Left ventricle myocardium inferior (tissue), 1 donor: ENCODE data around the gene TSPOAP1. TPM values are rescaled to one million over a fixed set of nuclear protein-coding genes. Genes with fewer than 3 reads are reported as not detected.

Source experiments
- DNase-seq: peaks from one replicate; pipeline ENCODE4 v3.0.0-alpha.2; 2020
- H3K27ac ChIP-seq: fragments of 200-600 bp; replicated peaks from 2 replicates; pipeline ENCODE4 v1.8.0; 2021
- H3K27me3 ChIP-seq: fragments of 200-600 bp; 2 replicates; pipeline ENCODE4 v1.8.0; 2021; ENCODE audit warnings: low read depth
- H3K36me3 ChIP-seq: fragments of 200-600 bp; 2 replicates; pipeline ENCODE4 v1.8.0; 2021
- H3K4me1 ChIP-seq: fragments of 200-600 bp; 2 replicates; pipeline ENCODE4 v1.8.0; 2021
- H3K4me3 ChIP-seq: fragments of 200-600 bp; 2 replicates; pipeline ENCODE4 v1.8.0; 2021; ENCODE audit warnings: mild to moderate bottlenecking, moderate library complexity
- H3K9me3 ChIP-seq: fragments of 200-600 bp; replicated peaks from 2 replicates; pipeline ENCODE4 v1.8.0; 2021
- CTCF ChIP-seq: fragments of 200-600 bp; IDR thresholded peaks from 2 replicates; pipeline ENCODE4 v1.8.0; 2021; ENCODE audit warnings: antibody characterized with exemption, mild to moderate bottlenecking, borderline replicate concordance
- intact Hi-C: fragments of 100-400 bp; cut with micrococcal nuclease; formaldehyde crosslinking; loops from one replicate; pipeline ENCODE4 v1.11.0; 2022
- total RNA-seq: library from RNA; stranded (reverse); fragmentation: NEBNext Ultra II Directional; extraction: Animal tissue kit (Norgen Biotek cat#: 25700); gene quantifications from one replicate; pipeline ENCODE4 v1.2.1, GENCODE V29; 2021
- donor health status: DM: no; HTN: yes; CAD: no; lungs with severe emphysema.

TSPOAP1 gene
- total RNA-seq, 1 donor from 2014 or later, result 12.8 TPM

- H3K27ac ChIP-seq, result no peak overlapping the region
- no peak overlapping the region for H3K4me3 ChIP-seq
- H3K36me3 ChIP-seq, result no peaks in the 10 kb centered on the region
- H3K9me3 ChIP-seq, result no peaks in the 10 kb centered on the region
- H3K27me3 ChIP-seq, result no peaks in the 10 kb centered on the region
- DNase-seq, result no peak
- no peak for TF ChIP-seq CTCF
- intact Hi-C loops, result no loop called here
- H3K4me1 ChIP-seq, result no peaks in the 10 kb centered on the region
These were observed 47.2 kb upstream of the TSPOAP1 start for GRCh38 chr17:58375811-58376210.

- Histone ChIP-seq H3K27ac (no peak overlapping the region), H3K36me3 (peaks cover 5% of the 10 kb centered on the region), H3K27me3 (no peaks in the 10 kb centered on the region), H3K9me3 (no peaks in the 10 kb centered on the region), H3K4me3 (no peak overlapping the region), H3K4me1 (no peaks in the 10 kb centered on the region)
- no peak for DNase-seq
- intact Hi-C loops, result no loop called here
- TF ChIP-seq CTCF, result no peak
These were observed 46.7 kb upstream of the TSPOAP1 start for GRCh38 chr17:58375256-58375655.

GRCh38 chr17:58373923-58374322, 45.3 kb upstream of the TSPOAP1 start:
- Histone ChIP-seq H3K27me3 (no peaks in the 10 kb centered on the region), H3K9me3 (no peaks in the 10 kb centered on the region), H3K4me3 (no peak overlapping the region), H3K36me3 (peaks cover 5% of the 10 kb centered on the region), H3K4me1 (no peaks in the 10 kb centered on the region), H3K27ac (no peak overlapping the region)
- no peak for TF ChIP-seq CTCF
- intact Hi-C loops, result no loop called here
- DNase-seq, result no peak

- Histone ChIP-seq H3K9me3 (no peaks in the 10 kb centered on the region), H3K36me3 (peaks cover 5% of the 10 kb centered on the region), H3K27me3 (no peaks in the 10 kb centered on the region), H3K4me3 (no peak overlapping the region), H3K4me1 (no peaks in the 10 kb centered on the region), H3K27ac (no peak overlapping the region)
- no peak for DNase-seq
- no peak for TF ChIP-seq CTCF
- intact Hi-C loops, result no loop called here
These were observed 44.4 kb upstream of the TSPOAP1 start for GRCh38 chr17:58373003-58373402.

GRCh38 chr17:58371300-58371950, 42.8 kb upstream of the TSPOAP1 start:
- no peak for DNase-seq
- Histone ChIP-seq H3K36me3 (peaks cover 5% of the 10 kb centered on the region), H3K4me1 (no peaks in the 10 kb centered on the region), H3K27me3 (no peaks in the 10 kb centered on the region), H3K4me3 (no peak overlapping the region), H3K9me3 (no peaks in the 10 kb centered on the region), H3K27ac (no peak overlapping the region)
- no peak for TF ChIP-seq CTCF
- intact Hi-C loops, result no loop called here
